ENCODE measurements around the gene MAML1. TPM values are rescaled to one million over a fixed set of nuclear protein-coding genes. Genes with fewer than 3 reads are reported as not detected.
A peak's percentile ranks its signal among the peaks of the same experiment; 100 is the strongest.

MAML1 gene
- total and polyA plus RNA-seq, 10 of the 15 experiments (the other 5 are each of a cell fraction or from before 2014, with no cell fraction given), result 0.42 to 23.9 (median 7.3) TPM

- TF ChIP-seq TCF3 (IDR thresholded peaks at IDR 0.05; ENCODE audit: borderline replicate concordance, insufficient read depth, low read depth, low read length) (peak; percentile 50; the same call in 1 of the 2 replicates), MYC (IDR thresholded peaks at IDR 0.05; ENCODE audit: insufficient read depth, insufficient read length, insufficient replicate concordance, low read length, severe bottlenecking) (peak; percentile 69), POLR2A (IDR thresholded peaks at IDR 0.05; ENCODE audit: low read depth, low read length) (peak; percentile 93), BACH1 (IDR thresholded peaks at IDR 0.05; ENCODE audit: borderline replicate concordance) (peak; percentile 85), POU2F2 (IDR thresholded peaks at IDR 0.05; ENCODE audit: borderline replicate concordance, low read depth, low read length) (peak; percentile 48; the same call in 1 of the 3 replicates), RELA (IDR thresholded peaks at IDR 0.05; ENCODE audit: borderline replicate concordance, partially characterized antibody) (peak; percentile 21), ZNF207 (IDR thresholded peaks at IDR 0.05; ENCODE audit: borderline replicate concordance) (no peak), BHLHE40 (IDR thresholded peaks at IDR 0.05; ENCODE audit: borderline replicate concordance in 1 of 2, low read depth in 2 of 2, low read length in 1 of 2) (peak; percentile 98 to 100), ZNF384 (IDR thresholded peaks at IDR 0.05; ENCODE audit: borderline replicate concordance, low read depth, low read length) (no peak), TARDBP (IDR thresholded peaks at IDR 0.05; ENCODE audit: borderline replicate concordance) (no peak), POLR2AphosphoS2 (IDR thresholded peaks at IDR 0.05; ENCODE audit: low read depth, low read length) (peak; percentile 64; the same call in 1 of the 2 replicates), USF2 (IDR thresholded peaks at IDR 0.05; ENCODE audit: borderline replicate concordance, low read depth, low read length) (peak; percentile 75), PML (IDR thresholded peaks at IDR 0.05; ENCODE audit: low read length) (peak; percentile 4; the same call in 1 of the 2 replicates), HDAC2 (IDR thresholded peaks at IDR 0.05) (no peak), MXI1 (IDR thresholded peaks at IDR 0.05; ENCODE audit: low read depth, low read length) (peak; percentile 40; the same call in 1 of the 2 replicates), ZBTB40 (IDR thresholded peaks at IDR 0.05; ENCODE audit: borderline replicate concordance) (no peak), ZNF687 (IDR thresholded peaks at IDR 0.05) (peak; percentile 65), RUNX3 (IDR thresholded peaks at IDR 0.05; ENCODE audit: low read length) (peak; percentile 19; the same call in 1 of the 2 replicates), CHD1 (IDR thresholded peaks at IDR 0.05; ENCODE audit: low read depth, low read length) (peak; percentile 46; the same call in 1 of the 2 replicates), POLR2AphosphoS5 (IDR thresholded peaks at IDR 0.05; ENCODE audit: low read length) (peak; percentile 71)
- TF ChIP-seq, protein P1, sequence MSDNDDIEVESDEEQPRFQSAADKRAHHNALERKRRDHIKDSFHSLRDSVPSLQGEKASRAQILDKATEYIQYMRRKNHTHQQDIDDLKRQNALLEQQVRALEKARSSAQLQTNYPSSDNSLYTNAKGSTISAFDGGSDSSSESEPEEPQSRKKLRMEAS (IDR thresholded peaks at IDR 0.05; ENCODE audit: low read depth, low read length), result peak; percentile 89
Measured at GRCh38 chr5:179698935-179699615, 33.5 kb upstream of the MAML1 start, which contains the start of gene CANX (continued).
